ENCODE measurements around the gene SMC5. TPM values are rescaled to one million over a fixed set of nuclear protein-coding genes. Genes with fewer than 3 reads are reported as not detected.
"Not testable (repeated sequence)": the region's sequence is repeated elsewhere in the genome, so short reads cannot be mapped to it uniquely, and the experiment has no call there.

Gene SMC5
- total RNA-seq, 1 donor from 2014 or later, result 29.7 TPM

GRCh38 chr9:70318002-70318401 lies 59.2 kb downstream of the SMC5 start:
- Histone ChIP-seq H3K36me3 (peaks cover 0 to 48% of the 10 kb centered on the region in 2 donors), H3K4me3 (no peak overlapping the region), H3K9me3 (no peaks in the 10 kb centered on the region), H3K27me3 (no peaks in the 10 kb centered on the region), H3K4me1 (no peaks in the 10 kb centered on the region), H3K27ac (no peak overlapping the region)
- intact Hi-C loops (cut with DNase I), result no loop called here
- no peak for DNase-seq (ENCODE audit: extremely low spot score in 2 of 2)
- TF ChIP-seq, protein P1, sequence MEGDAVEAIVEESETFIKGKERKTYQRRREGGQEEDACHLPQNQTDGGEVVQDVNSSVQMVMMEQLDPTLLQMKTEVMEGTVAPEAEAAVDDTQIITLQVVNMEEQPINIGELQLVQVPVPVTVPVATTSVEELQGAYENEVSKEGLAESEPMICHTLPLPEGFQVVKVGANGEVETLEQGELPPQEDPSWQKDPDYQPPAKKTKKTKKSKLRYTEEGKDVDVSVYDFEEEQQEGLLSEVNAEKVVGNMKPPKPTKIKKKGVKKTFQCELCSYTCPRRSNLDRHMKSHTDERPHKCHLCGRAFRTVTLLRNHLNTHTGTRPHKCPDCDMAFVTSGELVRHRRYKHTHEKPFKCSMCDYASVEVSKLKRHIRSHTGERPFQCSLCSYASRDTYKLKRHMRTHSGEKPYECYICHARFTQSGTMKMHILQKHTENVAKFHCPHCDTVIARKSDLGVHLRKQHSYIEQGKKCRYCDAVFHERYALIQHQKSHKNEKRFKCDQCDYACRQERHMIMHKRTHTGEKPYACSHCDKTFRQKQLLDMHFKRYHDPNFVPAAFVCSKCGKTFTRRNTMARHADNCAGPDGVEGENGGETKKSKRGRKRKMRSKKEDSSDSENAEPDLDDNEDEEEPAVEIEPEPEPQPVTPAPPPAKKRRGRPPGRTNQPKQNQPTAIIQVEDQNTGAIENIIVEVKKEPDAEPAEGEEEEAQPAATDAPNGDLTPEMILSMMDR (IDR thresholded peaks at IDR 0.05), result no peak
- TF ChIP-seq POLR2AphosphoS5 (IDR thresholded peaks at IDR 0.05; ENCODE audit: insufficient read depth in 1 of 2, low read depth in 1 of 2) (no peak), POLR2A (IDR thresholded peaks at IDR 0.05) (no peak)

DNA sequence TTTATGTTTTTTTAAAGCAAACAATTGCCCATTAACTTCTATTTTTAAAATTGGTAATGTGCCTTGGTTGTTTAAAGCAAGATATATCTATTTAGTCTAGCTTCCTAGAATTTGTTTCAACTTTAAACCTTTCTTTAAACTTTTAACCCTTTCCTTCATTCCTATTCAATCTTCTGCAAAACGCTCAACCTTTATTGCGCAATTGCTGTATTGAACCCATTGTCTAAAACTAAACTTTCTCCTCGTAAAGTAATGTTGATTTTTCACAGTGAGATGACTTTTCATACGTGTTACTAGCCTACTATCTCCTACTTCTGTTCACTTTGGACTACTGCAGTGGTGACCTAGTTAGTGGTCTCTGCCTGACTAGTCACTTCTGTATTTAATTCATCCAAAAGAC lies 63.3 kb downstream of the SMC5 start:
- TF ChIP-seq, protein P1 (IDR thresholded peaks at IDR 0.05), result no peak
- TF ChIP-seq POLR2AphosphoS5 (IDR thresholded peaks at IDR 0.05; ENCODE audit: insufficient read depth in 1 of 2, low read depth in 1 of 2), result no peak
- TF ChIP-seq POLR2A (IDR thresholded peaks at IDR 0.05), result no peak
- Histone ChIP-seq H3K36me3 (peaks cover 0 to 51% of the 10 kb centered on the region in 2 donors), H3K27me3 (no peaks in the 10 kb centered on the region), H3K4me3 (no peak overlapping the region), H3K27ac (no peak overlapping the region), H3K4me1 (no peaks in the 10 kb centered on the region), H3K9me3 (no peaks in the 10 kb centered on the region)
- no peak for DNase-seq (ENCODE audit: extremely low spot score in 2 of 2)
- intact Hi-C loops (cut with DNase I), result no loop called here

- TF ChIP-seq POLR2AphosphoS5 (IDR thresholded peaks at IDR 0.05; ENCODE audit: insufficient read depth in 1 of 2, low read depth in 1 of 2) (no peak), POLR2A (IDR thresholded peaks at IDR 0.05) (no peak)
- TF ChIP-seq, protein P1 (IDR thresholded peaks at IDR 0.05), result no peak
- Histone ChIP-seq H3K9me3 (no peaks in the 10 kb centered on the region), H3K36me3 (peaks cover 0 to 61% of the 10 kb centered on the region in 2 donors), H3K4me3 (no peak overlapping the region), H3K27ac (no peak overlapping the region), H3K27me3 (no peaks in the 10 kb centered on the region), H3K4me1 (no peaks in the 10 kb centered on the region)
- no peak for DNase-seq (ENCODE audit: extremely low spot score in 2 of 2)
- intact Hi-C loops (cut with DNase I), result no loop called here
These were observed 66.2 kb downstream of the SMC5 start for GRCh38 chr9:70324963-70325362.

DNA sequence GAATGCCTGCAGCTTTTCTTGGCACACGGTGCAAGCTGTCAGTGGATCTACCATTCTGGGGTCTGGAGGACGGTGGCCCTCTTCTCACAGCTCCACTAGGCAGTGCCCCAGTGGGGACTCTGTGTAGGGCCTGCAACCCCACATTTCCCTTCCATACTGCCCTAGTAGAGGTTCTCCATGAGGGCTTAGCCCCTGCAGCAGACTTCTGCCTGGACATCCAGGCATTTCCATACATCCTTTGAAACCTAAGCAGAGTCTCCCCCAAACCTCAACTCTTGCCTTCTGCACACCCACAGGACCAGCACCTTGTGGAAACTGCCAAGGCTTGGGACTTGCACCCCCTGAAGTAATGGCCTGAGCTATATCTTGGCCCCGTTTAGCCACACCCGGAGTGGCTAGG lies 69.8 kb downstream of the SMC5 start:
- DNase-seq (ENCODE audit: extremely low spot score in 2 of 2); H3K27me3 ChIP-seq; intact Hi-C loops (cut with DNase I); H3K4me1 ChIP-seq; H3K27ac ChIP-seq; H3K9me3 ChIP-seq; H3K4me3 ChIP-seq: not testable (repeated sequence)
- H3K36me3 ChIP-seq, result peaks cover 0 to 52% of the 10 kb centered on the region in 2 donors

DNA sequence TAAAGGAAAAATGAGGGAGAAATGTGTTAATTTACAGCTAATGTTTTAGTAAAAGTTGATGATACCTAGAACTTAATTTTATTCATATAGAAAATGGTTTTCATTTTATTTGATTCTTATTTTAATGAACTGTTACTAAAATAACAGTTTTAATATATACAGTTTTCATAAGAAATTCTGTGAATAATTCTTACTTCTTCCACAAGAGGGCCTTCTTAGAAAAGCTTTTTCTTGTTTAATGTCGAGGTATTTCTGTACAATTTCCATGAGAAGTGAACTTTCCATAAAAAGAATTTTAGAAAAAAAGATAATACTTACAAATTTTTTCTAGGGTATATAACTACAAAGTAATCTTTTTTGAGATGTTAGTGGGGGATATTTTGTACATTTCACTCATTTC lies 81.8 kb downstream of the SMC5 start:
- H3K4me3 ChIP-seq, result no peak overlapping the region
- H3K36me3 ChIP-seq, result no peaks in the 10 kb centered on the region
- TF ChIP-seq, protein P1 (IDR thresholded peaks at IDR 0.05), result peak in 2 of 3 experiments; percentile 46 to 73
- no peak for TF ChIP-seq POLR2A (IDR thresholded peaks at IDR 0.05)
- peak in 1 of 2 donors; percentile 13 for TF ChIP-seq POLR2AphosphoS5 (IDR thresholded peaks at IDR 0.05; ENCODE audit: insufficient read depth in 1 of 2, low read depth in 1 of 2)
- no peak for DNase-seq (ENCODE audit: extremely low spot score in 2 of 2)
- no peak overlapping the region for H3K27ac ChIP-seq
- no peaks in the 10 kb centered on the region for H3K4me1 ChIP-seq
- H3K27me3 ChIP-seq, result no peaks in the 10 kb centered on the region
- intact Hi-C loops (cut with DNase I), result no loop called here
- no peaks in the 10 kb centered on the region for H3K9me3 ChIP-seq

Measured in vagina (tissue), 2 donors.